Vagina (tissue), 2 donors: ENCODE results near the gene SLC12A9.

Source experiments
- POLR2A ChIP-seq, 2 donors: fragments of 450-650 bp; IDR thresholded peaks; one replicate each; pipeline ENCODE4 v1.6.1; 2017; ENCODE audit warnings: antibody characterized with exemption in 2 of 2, mild to moderate bottlenecking in 2 of 2, moderate library complexity in 2 of 2
- TF ChIP-seq, protein P1 (sequence below), 3 experiments: fragments of 450-650 bp in 2 of 3; fragments of 200-600 bp in 1 of 3; sonication (generic) in 1 of 3; IDR thresholded peaks; one replicate each; pipeline ENCODE4 v1.5.1; 2017 to 2019; ENCODE audit warnings: antibody characterized with exemption in 3 of 3, mild to moderate bottlenecking in 2 of 3, moderate library complexity in 2 of 3

- TF ChIP-seq, protein P1, sequence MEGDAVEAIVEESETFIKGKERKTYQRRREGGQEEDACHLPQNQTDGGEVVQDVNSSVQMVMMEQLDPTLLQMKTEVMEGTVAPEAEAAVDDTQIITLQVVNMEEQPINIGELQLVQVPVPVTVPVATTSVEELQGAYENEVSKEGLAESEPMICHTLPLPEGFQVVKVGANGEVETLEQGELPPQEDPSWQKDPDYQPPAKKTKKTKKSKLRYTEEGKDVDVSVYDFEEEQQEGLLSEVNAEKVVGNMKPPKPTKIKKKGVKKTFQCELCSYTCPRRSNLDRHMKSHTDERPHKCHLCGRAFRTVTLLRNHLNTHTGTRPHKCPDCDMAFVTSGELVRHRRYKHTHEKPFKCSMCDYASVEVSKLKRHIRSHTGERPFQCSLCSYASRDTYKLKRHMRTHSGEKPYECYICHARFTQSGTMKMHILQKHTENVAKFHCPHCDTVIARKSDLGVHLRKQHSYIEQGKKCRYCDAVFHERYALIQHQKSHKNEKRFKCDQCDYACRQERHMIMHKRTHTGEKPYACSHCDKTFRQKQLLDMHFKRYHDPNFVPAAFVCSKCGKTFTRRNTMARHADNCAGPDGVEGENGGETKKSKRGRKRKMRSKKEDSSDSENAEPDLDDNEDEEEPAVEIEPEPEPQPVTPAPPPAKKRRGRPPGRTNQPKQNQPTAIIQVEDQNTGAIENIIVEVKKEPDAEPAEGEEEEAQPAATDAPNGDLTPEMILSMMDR (IDR thresholded peaks at IDR 0.05) = no peak
- TF ChIP-seq POLR2A (IDR thresholded peaks at IDR 0.05) = no peak
Measured at GRCh38 chr7:100855515-100855914, 3.0 kb downstream of the SLC12A9 start.
